Measurements from ENCODE around the gene HS3ST3B1.

DNA sequence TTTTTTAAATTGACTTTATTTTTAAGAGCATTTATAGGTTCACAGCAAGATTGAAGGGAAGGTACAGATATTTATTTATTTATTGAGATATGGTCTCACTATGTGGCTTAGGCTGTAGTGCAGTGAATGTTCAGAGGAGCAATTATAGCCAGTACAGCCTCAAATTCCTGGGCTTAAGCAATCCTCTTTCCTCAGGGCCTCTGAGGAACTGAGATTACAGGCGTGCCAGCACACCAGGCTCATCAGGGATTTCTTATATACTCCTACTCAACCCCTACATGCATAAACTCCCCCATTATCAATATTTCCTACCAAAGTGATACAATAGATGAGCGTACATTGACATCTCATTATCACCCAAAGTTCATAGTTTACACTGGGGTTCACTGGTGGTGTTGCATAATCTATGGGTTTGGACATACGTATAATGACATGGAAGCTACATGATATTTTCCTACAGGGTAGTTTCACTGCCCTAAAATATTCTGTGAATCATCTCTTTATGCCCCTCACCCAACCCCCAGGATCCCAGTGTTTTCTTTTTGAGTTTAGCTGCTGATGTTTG is 33.5 kb downstream of the HS3ST3B1 start:
- TF ChIP-seq CTCF (IDR thresholded peaks at IDR 0.05 in 4 of 5, conservative IDR thresholded peaks at IDR 0.05 in 1 of 5) (no peak), POLR2A (IDR thresholded peaks at IDR 0.05) (no peak)
